ENCODE data around the gene CD55. TPM values are rescaled to one million over a fixed set of nuclear protein-coding genes. Genes with fewer than 3 reads are reported as not detected.

CD55 gene
- total RNA-seq, 1 experiment from 2014 or later: 17.2 TPM

GRCh38 chr1:207298186-207298585 lies 23.3 kb upstream of the CD55 start (continued):
- TF ChIP-seq SMAD3 (CRISPR knock-in tag; IDR thresholded peaks at IDR 0.05; ENCODE audit: borderline replicate concordance) (no peak), OVOL2 (CRISPR knock-in tag; IDR thresholded peaks at IDR 0.05; ENCODE audit: borderline replicate concordance) (no peak), HMGXB4 (CRISPR knock-in tag; IDR thresholded peaks at IDR 0.05) (no peak), TEAD4 (CRISPR knock-in tag; IDR thresholded peaks at IDR 0.05) (no peak), AFF4 (CRISPR knock-in tag; IDR thresholded peaks at IDR 0.05; ENCODE audit: borderline replicate concordance) (no peak), NR1H2 (CRISPR knock-in tag; IDR thresholded peaks at IDR 0.05) (no peak), MXD4 (CRISPR knock-in tag; IDR thresholded peaks at IDR 0.05; ENCODE audit: borderline replicate concordance) (no peak), RELA (CRISPR knock-in tag; IDR thresholded peaks at IDR 0.05; ENCODE audit: borderline replicate concordance) (no peak), ZNF423 (CRISPR knock-in tag; IDR thresholded peaks at IDR 0.05) (no peak), JAZF1 (CRISPR knock-in tag; IDR thresholded peaks at IDR 0.05) (no peak)

- H3K36me3 Mint-ChIP-seq: peaks cover 14% of the 10 kb centered on the region
- no peak for DNase-seq (ENCODE audit: low spot score)
- no peak for TF ChIP-seq AR (CRISPR knock-in tag; IDR thresholded peaks at IDR 0.05)
- no peak for TF ChIP-seq OVOL2 (CRISPR knock-in tag; IDR thresholded peaks at IDR 0.05; ENCODE audit: borderline replicate concordance)
- no peak for TF ChIP-seq ZNF423 (CRISPR knock-in tag; IDR thresholded peaks at IDR 0.05)
- no peak for TF ChIP-seq FOXP1 (CRISPR knock-in tag; IDR thresholded peaks at IDR 0.05; ENCODE audit: borderline replicate concordance)
- no peak for TF ChIP-seq USF2 (CRISPR knock-in tag; IDR thresholded peaks at IDR 0.05)
- TF ChIP-seq TP53 (CRISPR knock-in tag; IDR thresholded peaks at IDR 0.05): no peak
- TF ChIP-seq CREM (CRISPR knock-in tag; IDR thresholded peaks at IDR 0.05): no peak
- TF ChIP-seq FOXP4 (CRISPR knock-in tag; IDR thresholded peaks at IDR 0.05): no peak
- TF ChIP-seq ETV6 (CRISPR knock-in tag; IDR thresholded peaks at IDR 0.05): no peak
- no peak for TF ChIP-seq ZNF512 (CRISPR knock-in tag; IDR thresholded peaks at IDR 0.05; ENCODE audit: borderline replicate concordance)
- no peak for TF ChIP-seq ZBTB21 (CRISPR knock-in tag; IDR thresholded peaks at IDR 0.05; ENCODE audit: borderline replicate concordance)
- H3K27ac Mint-ChIP-seq: no peak overlapping the region
- peaks cover 29% of the 10 kb centered on the region for H3K9me3 Mint-ChIP-seq
- ATAC-seq: no peak
- POLR2A ChIA-PET: interaction anchor here (0.6 kb wide), 1 partner anchor 10 kb away, joined by 3 read pairs; no protein-coding TSS in a partner anchor
- peaks cover 26% of the 10 kb centered on the region for H3K4me1 Mint-ChIP-seq
- CTCF ChIA-PET: no interaction called here
- H3K4me3 Mint-ChIP-seq: no peak overlapping the region
- no peaks in the 10 kb centered on the region; the same call in 1 of the 2 replicates for H3K27me3 Mint-ChIP-seq (ENCODE audit: low read depth)
These were observed 22.7 kb upstream of the CD55 start for GRCh38 chr1:207298636-207299398.

Data from WTC11 (cell line).